Fibroblast of mammary gland (primary cell): ENCODE data around the gene CD9.

Experiments
- DNase-seq: peaks from one replicate; pipeline ENCODE4 v3.0.0-alpha.2; 2010; ENCODE audit warnings: low read depth
- H3K4me3 ChIP-seq: 2 replicates; pipeline ENCODE4 v1.5.1; 2011; ENCODE audit warnings: low read depth, mild to moderate bottlenecking, low read length, moderate library complexity; ENCODE audit not compliant: control insufficient read depth
- CTCF ChIP-seq: conservative IDR thresholded peaks from 2 replicates; pipeline ENCODE4 v1.5.1; 2011; ENCODE audit warnings: low read depth, low read length, inconsistent platforms; ENCODE audit not compliant: control insufficient read depth, insufficient read depth

Gene CD9

GRCh38 chr12:6202846-6203245, 2.6 kb downstream of the CD9 start:
- H3K4me3 ChIP-seq: no peak overlapping the region
- DNase-seq: no peak
- TF ChIP-seq CTCF: no peak

- TF ChIP-seq CTCF: no peak
- no peak overlapping the region for H3K4me3 ChIP-seq
- no peak for DNase-seq
These were observed 3.4 kb downstream of the CD9 start for GRCh38 chr12:6203601-6204000.

- no peak for DNase-seq
- TF ChIP-seq CTCF: no peak
- no peak overlapping the region for H3K4me3 ChIP-seq
These were observed 4.4 kb downstream of the CD9 start for GRCh38 chr12:6204533-6205143.

- H3K4me3 ChIP-seq: no peak overlapping the region
- TF ChIP-seq CTCF: no peak
These were observed 4.9 kb downstream of the CD9 start for GRCh38 chr12:6205144-6205539.

GRCh38 chr12:6205761-6206160, 5.6 kb downstream of the CD9 start:
- no peak overlapping the region for H3K4me3 ChIP-seq
- TF ChIP-seq CTCF: no peak
- DNase-seq: no peak

More at GRCh38 chr12:6205144-6205539, 4.9 kb downstream of the CD9 start:
- no peak for DNase-seq

GRCh38 chr12:6206327-6206726, 6.1 kb downstream of the CD9 start:
- no peak for DNase-seq
- TF ChIP-seq CTCF: no peak
- no peak overlapping the region for H3K4me3 ChIP-seq
